ENCODE results near the gene PTPRT. TPM values are rescaled to one million over a fixed set of nuclear protein-coding genes. Genes with fewer than 3 reads are reported as not detected.
"Not testable (repeated sequence)": the region's sequence is repeated elsewhere in the genome, so short reads cannot be mapped to it uniquely, and the experiment has no call there.

The PTPRT gene
- total and polyA plus RNA-seq, 2 experiments from 2014 or later: not detected

- Mint-ChIP-seq H3K36me3 (ENCODE audit: low read depth) (peaks cover 11% of the 10 kb centered on the region; the same call in 2 of the 3 replicates), H3K9me3 (peaks cover 92% of the 10 kb centered on the region)
- H3K9me2 ChIP-seq (ENCODE audit: insufficient read depth); H4K20me1 ChIP-seq (replicated peaks; ENCODE audit: insufficient read depth); ATAC-seq; H3K4me3 ChIP-seq; DNase-seq (ENCODE audit: low spot score); H3F3A ChIP-seq (replicated peaks; ENCODE audit: low read depth); H2AFZ ChIP-seq; H3K4me1 Mint-ChIP-seq; H3K27ac Mint-ChIP-seq; H3K36me3 ChIP-seq (ENCODE audit: insufficient read depth); H3K4me3 Mint-ChIP-seq; H3K4me1 ChIP-seq (ENCODE audit: insufficient read depth); H3K4me2 ChIP-seq; H3K27me3 ChIP-seq (ENCODE audit: insufficient read depth); H3K79me2 ChIP-seq (replicated peaks; ENCODE audit: insufficient read depth); H3K27ac ChIP-seq (ENCODE audit: low read depth); H3K27me3 Mint-ChIP-seq (ENCODE audit: insufficient read depth, low read depth, poor library complexity): not testable (repeated sequence)
Observed at GRCh38 chr20:43164736-43165135, 25.0 kb downstream of the PTPRT start.

- H3K79me2 ChIP-seq (replicated peaks; ENCODE audit: insufficient read depth): no peaks in the 10 kb centered on the region
- no peak overlapping the region for H3K27ac ChIP-seq (ENCODE audit: low read depth)
- H3K9me2 ChIP-seq (ENCODE audit: insufficient read depth): no peaks in the 10 kb centered on the region
- no peak overlapping the region for H3K27ac Mint-ChIP-seq
- H3K36me3 ChIP-seq (ENCODE audit: insufficient read depth): no peaks in the 10 kb centered on the region; the same call in 1 of the 2 replicates
- no peak overlapping the region for H3K4me3 Mint-ChIP-seq
- no peak overlapping the region for H3K4me3 ChIP-seq
- TF ChIP-seq CTCF (conservative IDR thresholded peaks at IDR 0.05; ENCODE audit: low read depth in 2 of 2) (no peak), ETS1 (IDR thresholded peaks at IDR 0.05) (no peak), ZNF331 (CRISPR knock-in tag; IDR thresholded peaks at IDR 0.05; ENCODE audit: low read depth) (no peak), EZH2 (IDR thresholded peaks at IDR 0.05; ENCODE audit: low read depth, unreplicated experiment) (no peak), ZNF462 (CRISPR knock-in tag; IDR thresholded peaks at IDR 0.05) (no peak), JUNB (IDR thresholded peaks at IDR 0.05; ENCODE audit: unreplicated experiment) (no peak)
- H3F3A ChIP-seq (replicated peaks; ENCODE audit: low read depth): no peaks in the 10 kb centered on the region
- H3K36me3 Mint-ChIP-seq (ENCODE audit: low read depth): peaks cover 18% of the 10 kb centered on the region; the same call in 2 of the 3 replicates
- H2AFZ ChIP-seq: no peak overlapping the region
- ATAC-seq: no peak
- H3K9me3 Mint-ChIP-seq: peaks cover 90% of the 10 kb centered on the region
- no peaks in the 10 kb centered on the region for H3K4me1 Mint-ChIP-seq
- no peaks in the 10 kb centered on the region for H3K27me3 ChIP-seq (ENCODE audit: insufficient read depth)
- H4K20me1 ChIP-seq (replicated peaks; ENCODE audit: insufficient read depth): no peaks in the 10 kb centered on the region
- no peaks in the 10 kb centered on the region for H3K4me1 ChIP-seq (ENCODE audit: insufficient read depth)
- H3K27me3 Mint-ChIP-seq (ENCODE audit: insufficient read depth, low read depth, poor library complexity): peaks cover 2% of the 10 kb centered on the region
- no peak overlapping the region for H3K4me2 ChIP-seq
- DNase-seq (ENCODE audit: low spot score): no peak
Observed at GRCh38 chr20:43161716-43162115, 28.0 kb downstream of the PTPRT start.
